D721Med (cell line): ENCODE data around the gene GNAQ.

ENCODE experiments used
- DNase-seq: peaks from one replicate; pipeline ENCODE4 v3.0.0; 2011; ENCODE audit warnings: low spot score; ENCODE audit not compliant: insufficient read length
- FAIRE-seq: peaks from 2 replicates; lab custom pipeline; 2011; peaks lifted over from hg19 to GRCh38; lab: Jason Lieb, UNC
- TF ChIP-seq, protein P1 (sequence below): IDR thresholded peaks from 2 replicates; pipeline ENCODE4 v1.5.1; 2012; ENCODE audit warnings: mild to moderate bottlenecking, control low read depth; ENCODE audit not compliant: insufficient read depth; ENCODE audit errors: missing control alignments

The GNAQ gene

DNA sequence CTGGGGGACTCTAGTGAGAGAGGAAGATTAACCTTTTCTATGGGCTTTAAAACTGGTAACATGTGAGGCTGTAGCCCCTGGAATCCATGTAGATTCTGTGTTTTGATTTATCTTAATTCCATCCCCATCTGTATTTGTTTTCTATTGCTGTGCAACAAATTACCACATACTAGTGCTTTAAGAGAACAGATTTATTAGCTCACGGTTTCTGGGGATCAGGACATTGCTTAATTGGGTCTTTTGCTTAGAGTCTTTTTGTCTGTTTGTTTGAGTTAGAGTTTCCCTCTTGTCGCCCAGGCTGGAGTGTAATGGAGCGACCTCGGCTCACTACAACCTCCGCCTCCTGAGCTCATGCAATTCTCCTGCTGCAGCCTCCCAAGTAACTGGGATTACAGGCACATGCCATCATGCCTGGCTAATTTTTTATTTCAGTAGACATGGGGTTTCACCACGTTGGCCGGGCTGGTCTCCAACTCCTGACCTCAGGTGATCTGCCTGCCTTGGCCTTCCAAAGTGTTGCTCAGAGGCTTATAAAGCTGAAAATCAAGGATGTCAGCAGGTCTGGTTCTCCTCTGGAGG lies 353.6 kb downstream of the GNAQ start:
- DNase-seq = no peak
- FAIRE-seq = no peak

DNA sequence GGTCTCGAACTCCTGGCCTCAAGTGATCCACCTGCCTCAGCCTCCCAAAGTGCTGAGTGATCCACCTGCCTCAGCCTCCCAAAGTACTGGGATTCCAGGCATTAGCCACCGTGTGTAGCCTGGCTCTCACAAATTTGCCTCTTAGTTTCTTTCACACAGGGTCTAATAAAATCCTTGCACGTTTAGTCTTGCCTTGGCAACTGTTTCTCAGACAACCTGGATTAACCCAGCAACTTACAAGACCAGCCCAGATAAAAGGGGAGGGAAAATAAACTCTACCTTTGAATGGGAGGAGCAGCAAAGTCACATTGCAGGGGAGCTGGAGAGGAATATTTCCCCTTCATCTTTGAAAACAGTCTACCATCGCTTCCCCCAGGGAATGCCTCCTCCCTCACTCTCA lies 354.2 kb downstream of the GNAQ start:
- DNase-seq (no peak), FAIRE-seq (no peak)
- TF ChIP-seq, protein P1, sequence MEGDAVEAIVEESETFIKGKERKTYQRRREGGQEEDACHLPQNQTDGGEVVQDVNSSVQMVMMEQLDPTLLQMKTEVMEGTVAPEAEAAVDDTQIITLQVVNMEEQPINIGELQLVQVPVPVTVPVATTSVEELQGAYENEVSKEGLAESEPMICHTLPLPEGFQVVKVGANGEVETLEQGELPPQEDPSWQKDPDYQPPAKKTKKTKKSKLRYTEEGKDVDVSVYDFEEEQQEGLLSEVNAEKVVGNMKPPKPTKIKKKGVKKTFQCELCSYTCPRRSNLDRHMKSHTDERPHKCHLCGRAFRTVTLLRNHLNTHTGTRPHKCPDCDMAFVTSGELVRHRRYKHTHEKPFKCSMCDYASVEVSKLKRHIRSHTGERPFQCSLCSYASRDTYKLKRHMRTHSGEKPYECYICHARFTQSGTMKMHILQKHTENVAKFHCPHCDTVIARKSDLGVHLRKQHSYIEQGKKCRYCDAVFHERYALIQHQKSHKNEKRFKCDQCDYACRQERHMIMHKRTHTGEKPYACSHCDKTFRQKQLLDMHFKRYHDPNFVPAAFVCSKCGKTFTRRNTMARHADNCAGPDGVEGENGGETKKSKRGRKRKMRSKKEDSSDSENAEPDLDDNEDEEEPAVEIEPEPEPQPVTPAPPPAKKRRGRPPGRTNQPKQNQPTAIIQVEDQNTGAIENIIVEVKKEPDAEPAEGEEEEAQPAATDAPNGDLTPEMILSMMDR = no peak

More for the DNA sequence above, 353.6 kb downstream of the GNAQ start:
- TF ChIP-seq, protein P1 = no peak

DNA sequence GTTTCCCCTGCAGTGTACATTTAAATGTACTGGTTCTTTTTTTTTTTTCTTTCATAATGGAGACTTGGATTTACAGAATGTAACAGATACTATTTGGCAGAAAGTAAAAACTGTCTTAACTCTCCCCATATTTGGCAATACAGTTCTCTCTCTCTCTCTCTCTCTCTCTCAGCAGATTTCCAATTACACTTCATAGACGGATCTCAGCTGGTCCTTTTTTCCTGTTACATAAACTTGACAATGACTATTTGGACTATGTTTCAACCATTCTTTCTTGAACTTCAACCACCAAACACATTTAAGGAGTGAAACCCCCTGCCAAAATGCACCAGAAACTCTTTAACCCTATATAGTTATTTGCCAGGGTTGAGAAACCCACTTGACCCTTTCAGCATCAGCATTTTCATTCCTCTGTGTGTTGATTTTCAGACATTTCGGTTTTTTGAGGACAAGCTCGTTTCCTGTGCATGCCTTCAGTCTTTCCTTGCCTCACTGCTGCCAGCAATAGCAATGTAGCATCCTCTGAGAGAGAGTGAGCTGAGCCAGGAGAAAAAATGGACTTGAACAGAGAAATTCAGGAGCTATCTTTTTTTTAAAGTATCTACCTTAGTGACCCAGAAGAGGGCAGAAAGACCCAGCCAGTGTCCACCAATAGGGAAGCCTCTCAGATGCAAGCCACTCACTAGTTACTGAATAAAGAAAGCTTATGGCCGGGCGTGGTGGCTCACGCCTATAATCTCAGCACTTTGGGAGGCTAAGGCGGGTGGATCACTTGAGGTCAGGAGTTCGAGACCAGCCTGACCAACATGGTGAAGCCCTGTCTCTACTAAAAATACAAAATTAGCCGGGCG lies 357.4 kb downstream of the GNAQ start:
- FAIRE-seq = no peak
- TF ChIP-seq, protein P1 = no peak
- no peak for DNase-seq

DNA sequence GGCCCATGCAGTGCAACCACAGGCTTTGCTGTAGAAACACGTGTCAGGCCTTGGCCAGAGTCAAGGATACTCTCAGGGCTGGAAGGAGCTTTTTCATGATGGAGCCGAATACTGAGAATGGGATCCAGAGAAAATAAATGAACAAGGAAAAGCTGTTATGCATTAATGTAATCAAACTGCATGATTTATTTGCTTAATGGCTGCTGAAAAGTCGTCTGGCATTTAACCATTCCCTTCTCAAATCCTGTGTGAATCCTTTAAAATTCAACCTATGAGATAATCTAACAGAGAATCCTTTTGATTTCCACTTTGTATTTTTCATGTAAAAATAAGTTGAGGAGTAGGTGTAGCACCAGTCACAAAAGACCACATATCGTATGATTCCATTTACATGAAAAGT lies 359.4 kb downstream of the GNAQ start:
- no peak for FAIRE-seq
- TF ChIP-seq, protein P1 = no peak
- no peak for DNase-seq

DNA sequence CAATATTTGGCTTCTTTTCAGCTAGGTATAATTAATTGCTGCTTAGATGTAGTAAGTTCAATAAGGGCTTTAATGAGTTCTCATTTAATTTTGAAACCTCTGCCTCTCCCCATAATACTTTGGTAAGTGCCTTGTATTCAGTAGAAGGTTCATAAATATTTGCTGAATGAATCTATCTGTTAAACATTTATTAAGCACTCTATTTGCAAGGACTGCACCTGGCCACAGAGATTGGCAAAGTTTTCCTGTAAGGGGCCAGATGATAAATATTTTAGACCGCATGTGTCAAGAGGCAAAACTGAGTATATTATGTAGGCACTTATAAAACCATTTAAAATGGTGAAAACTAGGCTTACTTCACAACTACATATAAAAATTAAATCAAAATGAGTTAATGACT lies 364.5 kb downstream of the GNAQ start:
- no peak for FAIRE-seq
- DNase-seq = no peak
- TF ChIP-seq, protein P1 = no peak
